NK-92 (cell line): ENCODE data around the gene DRD4.
A peak's percentile ranks its signal among the peaks of the same experiment; 100 is the strongest.

ENCODE experiments used
- DNase-seq: peaks from one replicate; lab custom pipeline; 2025; ENCODE audit not compliant: unreplicated experiment; lab: John Stamatoyannopoulos, UW

Gene DRD4

DNA sequence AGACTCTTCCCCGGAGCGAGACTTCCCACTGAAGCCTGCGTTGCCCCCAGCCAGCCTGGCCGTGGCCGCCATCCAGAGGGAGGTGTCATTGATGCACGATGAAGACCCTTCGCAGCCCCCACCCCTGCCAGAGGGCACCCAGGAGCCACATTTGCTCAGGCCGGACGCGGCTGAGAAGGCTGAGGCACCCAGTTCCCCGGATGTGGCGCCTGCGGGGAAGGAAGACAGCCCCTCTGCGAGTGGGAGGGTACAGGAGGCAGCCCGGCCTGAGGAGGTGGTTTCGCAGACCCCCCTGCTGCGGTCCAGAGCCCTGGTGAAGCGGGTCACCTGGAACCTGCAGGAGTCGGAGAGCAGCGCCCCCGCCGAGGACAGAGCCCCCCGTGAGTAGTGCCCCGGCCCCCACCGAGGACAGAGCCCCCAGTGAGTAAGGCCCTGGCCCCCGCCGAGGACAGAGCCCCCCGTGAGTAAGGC, 27.7 kb upstream of the DRD4 start:
- DNase-seq = no peak

DNA sequence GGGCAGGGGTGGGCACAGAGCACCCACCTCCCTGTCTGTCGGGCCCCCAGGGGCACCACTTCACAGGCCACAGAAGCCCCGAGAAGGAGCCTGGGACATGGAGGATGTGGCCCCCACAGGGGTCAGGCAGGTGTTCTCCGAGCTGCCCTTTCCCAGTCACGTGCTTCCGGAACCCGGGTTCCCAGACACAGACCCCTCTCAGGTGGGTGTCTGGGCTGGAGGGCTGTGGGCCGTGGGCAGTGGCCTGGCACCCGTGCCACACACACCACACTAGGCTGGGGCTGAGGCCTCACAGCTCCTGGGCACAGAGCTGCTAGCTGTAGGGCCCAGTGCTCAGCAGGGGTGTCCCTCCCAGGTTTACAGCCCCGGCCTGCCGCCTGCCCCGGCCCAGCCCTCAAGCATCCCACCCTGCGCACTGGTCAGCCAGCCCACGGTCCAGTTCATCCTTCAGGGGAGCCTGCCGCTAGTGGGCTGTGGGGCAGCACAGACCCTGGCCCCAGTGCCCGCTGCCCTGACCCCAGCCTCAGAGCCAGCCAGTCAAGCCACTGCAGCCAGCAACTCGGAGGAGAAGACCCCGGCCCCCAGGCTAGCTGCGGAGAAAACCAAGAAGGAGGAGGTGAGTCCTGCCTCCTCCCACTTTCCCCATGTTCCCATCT, 26.8 kb upstream of the DRD4 start:
- DNase-seq = no peak

DNA sequence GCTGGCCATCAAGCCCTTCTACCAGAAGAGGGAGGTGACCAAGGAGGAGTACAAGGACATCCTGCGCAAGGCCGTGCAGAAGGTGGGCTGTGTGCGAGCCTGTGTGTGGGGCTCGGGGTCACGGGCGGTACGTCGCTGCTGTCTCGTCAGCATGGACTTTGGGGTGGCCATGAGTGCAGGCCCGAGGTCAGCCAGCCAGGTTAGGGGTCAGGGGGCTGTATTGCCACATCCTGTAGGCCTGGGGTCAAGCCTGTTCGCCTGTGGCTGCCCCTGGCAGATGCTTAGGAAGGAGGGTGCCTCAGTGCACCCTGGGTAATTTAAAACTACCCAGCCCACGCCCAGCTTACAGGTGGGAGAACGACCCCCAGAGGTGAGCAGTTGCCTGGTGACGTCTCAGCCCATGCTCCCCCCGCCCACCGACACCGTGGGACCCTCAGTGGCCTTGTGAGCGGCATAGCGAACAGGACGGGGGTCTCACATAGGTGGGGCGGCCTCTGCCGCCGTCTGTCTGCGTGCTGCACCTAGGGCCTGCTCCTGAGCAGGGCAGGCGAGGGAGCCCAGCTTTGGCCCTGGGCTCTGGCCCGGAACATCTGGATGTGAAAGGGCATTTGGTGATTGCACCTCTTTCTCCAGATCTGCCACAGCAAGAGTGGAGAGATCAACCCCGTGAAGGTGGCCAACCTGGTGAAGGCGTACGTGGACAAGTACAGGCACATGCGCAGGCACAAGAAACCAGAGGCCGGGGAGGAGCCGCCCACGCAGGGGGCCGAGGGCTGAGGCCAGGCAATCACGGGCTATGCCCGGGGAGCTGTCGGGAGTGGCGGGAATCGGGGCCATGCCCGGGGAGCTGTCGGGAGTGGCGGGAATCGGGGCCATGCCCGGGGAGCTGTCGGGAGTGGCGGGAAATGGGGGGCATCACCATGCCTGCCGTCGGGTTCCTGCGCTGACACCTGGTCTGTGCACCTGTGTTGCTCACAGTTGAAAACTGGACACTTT, 25.8 kb upstream of the DRD4 start:
- DNase-seq = no peak

DNA sequence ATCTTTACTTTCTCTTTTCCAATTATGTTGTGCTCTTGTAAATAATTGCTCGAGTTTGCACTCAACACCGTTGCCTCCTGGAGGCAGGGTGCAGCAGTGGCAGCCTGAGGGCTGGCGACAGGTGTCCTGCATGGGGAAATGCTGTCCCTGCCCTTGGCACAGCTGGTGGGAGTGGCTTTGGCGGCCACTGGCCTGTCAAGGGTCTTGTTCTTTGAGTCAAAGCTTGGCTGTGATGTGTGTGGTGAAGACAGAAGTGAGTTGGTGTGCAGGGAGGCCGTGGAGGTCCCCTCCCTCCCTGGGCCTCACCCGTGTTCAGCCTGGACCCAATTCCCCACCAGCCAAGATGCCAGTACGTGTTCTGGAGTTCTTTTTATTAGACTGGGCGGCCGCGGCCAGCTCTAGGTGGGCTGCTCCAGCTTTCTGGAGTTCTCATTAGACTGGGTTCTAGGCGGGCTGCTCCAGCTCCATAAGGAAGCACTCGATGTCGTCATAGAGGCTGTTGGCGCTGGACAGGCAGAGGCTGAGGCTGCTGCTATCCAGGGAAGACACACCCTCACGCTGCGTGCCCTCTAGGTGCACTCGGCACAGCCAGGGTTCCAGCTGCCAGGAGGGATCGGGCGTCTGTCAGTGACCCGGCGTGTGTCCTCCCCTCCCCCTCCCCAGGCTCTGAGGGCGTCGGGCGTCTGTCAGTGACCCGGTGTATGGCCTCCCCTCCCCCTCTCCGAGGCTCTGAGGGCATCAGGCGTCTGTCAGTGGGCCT, 24.7 kb upstream of the DRD4 start:
- DNase-seq = no peak

DNA sequence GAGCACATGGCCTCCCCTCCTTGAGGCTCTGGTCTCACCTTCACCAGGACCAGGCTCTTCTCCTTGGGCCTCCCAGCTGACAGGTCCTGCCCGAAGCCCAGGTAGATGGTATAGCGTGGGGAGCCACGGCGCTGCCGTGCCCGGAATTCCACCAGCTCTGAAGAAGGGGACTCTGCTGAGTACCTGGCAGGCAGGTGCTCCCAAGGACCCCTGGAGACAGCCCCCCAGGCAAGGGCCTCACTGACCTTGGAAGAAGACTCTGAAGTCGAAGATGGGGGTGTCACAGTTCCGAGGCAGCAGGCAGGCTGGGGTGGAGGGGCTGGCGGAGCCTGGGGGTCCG, 24.1 kb upstream of the DRD4 start:
- no peak for DNase-seq

DNA sequence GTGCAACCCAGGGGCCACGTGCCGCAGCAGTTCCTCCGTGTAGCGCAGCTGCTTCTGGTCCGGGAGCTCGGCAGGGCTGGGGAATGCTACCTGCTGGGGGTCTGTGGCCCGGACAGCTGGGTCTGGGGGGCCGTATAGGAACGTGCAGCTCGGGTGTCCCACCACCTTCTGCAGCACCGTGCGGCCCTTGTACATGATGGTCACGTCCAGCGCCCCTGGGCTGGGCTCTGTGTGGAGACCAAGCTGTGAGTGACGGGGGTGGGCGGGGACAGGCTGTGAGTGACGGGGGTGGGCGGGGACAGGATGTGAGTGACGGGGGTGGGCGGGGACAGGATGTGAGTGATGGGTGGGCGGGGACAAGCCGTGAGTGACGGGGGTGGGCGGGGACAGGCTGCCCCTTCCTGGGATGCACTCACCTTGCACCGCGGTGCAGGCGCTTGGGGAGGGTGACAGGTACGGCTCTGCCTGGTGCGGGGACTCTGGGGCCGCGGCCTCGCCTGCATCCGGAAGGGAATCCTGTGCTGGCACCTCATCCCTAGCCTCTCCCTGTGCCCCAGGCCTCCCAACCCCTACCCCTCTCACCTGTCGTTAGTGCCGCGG, 23.6 kb upstream of the DRD4 start:
- peak; percentile 42 for DNase-seq

DNA sequence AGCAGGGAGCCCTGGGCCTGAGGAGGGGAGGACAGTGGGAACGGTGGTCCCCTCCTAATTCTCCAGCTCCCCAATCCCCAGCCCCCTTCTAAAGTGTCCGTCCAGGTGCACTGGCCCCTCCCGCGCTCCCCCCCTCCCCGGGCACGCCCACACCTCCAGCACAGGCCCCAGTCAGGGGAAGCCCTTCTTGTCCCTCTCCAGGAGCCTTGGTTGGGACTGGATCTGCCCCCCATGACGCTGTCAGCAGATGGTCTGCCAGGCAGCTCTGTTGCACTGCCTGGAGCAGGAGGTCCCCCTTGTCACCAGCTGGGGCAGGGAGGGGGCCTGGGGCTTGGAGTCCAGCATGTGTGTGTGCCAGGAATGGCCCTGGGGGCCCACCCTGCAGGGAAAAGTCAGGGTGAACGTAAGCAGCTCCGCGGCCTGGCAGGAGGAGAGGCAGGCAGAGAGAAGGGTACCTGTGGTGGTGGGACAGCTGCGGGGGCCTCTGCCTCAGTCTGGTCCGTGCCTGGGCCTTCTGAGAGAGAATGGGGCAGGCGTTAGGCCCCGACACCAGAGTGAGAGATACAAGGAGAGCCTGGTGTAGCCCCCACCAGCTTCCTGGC, 22.9 kb upstream of the DRD4 start:
- DNase-seq = no peak

DNA sequence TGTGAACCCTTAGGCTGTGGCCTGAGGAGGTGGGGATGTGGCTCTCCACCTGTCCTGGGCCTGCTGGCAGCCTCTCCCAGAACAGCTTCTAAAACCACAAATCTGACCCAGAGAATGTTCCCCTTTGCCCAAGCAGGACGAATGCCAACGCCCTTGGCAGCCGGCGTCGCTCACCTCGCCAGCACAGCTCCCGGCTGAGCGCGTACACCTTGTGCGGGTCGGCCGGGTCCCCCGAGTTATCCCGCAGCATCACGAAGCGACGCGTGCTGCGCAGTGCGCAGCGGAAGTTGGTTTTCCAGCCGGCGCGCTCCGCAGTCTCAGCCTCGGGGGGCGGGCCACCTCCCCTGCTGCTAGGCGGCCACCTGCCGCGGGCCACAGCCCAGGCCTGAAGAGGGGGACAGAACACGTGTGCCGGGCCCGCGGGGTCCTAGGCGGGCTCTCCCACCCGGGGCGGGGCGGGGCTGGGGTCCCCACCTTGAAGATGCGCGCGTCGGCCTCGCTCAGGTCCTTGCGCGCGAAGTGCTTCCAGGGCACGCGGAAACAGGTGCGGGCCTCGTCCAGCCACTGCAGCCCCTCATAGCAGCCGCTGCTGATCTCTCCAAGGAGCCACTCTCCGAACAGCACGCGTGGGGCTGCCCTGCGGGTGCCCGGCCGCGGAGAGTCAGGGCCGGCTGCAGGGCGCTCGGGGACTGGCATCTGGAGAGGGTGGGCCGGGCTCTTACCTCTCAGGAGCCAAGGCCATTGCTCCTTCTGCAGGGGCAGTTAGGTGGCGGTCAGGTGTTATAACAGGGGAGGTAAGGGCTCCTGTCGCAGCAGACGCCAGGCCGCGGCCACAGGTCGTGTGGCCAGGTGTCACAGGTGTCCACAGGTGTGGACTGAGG, 22.2 kb upstream of the DRD4 start:
- DNase-seq = no peak

DNA sequence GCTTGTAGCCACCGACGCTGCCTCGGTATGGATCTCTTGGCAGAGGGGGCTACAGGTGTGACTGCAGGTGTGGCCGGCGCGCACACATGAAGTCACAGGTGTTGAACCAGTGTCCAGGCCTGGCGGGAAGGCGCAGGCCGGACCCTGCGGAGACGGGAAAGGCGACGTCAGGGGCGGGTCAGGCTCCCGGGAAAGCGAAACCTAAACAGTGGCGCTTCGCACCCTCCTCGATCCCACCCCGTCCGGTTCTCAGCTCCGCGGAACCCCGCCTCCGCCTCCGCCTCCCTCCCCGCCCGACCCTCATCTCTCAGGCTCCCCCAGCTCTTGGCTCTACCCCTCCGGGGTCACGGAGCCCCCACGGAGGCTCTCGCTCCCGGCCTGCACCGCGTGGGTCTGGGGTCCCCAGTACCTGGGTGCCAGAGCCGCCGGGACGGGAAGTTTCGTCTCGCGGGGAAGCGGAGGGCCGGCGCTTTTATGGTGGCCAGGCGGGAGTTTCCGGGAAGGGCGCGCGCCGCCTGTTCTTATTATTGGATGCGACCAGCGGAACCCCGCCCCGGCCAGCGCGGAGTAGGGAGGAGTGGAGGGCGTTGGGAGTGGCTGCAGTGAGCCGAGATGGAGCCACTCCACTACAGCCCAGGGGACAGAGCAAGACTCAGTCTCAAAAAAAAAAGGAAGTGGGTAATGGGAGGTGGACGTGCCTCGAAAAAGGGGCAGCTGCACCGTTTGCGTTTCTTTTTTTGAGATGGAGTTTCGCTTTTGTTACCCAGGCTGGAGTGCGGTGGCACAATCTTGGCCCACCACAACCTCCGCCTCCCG, 21.4 kb upstream of the DRD4 start, which contains the start of gene IRF7:
Gene IRF7, minus strand, starts transcription at position 447 of the 816 bp plus-strand sequence. CDS start 586 bp downstream, outside the sequence.
- peak; percentile 20 for DNase-seq

DNA sequence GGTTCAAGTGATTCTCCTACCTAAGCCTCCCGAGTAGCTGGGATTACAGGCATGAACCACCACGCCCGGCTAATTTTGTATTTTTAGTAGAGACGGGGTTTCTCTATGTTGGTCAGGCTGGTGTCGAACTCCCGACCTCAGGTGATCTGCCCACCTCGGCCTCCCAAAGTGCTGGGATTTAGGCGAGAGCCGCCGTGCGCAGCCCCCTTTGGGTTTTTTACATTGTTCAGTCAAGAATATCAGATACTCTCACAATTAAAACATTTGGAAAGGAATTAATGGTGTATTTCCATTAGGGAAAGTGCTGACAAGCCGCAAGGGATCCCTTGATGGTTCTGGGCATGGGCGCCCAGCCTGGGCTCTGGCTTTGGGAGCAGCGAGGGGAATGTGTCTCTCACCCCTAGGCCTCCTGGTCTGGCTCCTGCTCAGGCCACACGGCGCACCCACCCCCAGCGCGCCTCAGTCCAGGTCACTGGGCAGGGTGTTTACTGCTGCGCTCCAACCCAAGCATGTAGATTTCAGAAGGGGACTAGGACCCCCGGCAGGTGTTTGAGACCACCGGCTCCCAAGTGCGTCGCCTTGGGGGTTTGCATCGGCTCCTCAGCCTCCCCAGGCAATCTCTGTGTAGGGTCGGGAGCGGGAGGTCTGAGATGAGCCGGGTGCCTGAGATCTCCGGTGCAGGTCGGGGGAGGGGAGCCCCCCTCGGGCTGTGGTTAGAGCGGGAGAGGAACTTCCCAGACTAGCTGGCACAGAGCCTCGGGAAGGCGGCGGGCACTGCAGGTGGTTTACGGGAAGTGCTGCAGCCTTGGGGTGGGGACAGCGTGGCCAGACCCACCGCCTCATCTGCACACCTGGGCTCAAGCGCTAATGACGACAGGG, 20.5 kb upstream of the DRD4 start:
- no peak for DNase-seq

DNA sequence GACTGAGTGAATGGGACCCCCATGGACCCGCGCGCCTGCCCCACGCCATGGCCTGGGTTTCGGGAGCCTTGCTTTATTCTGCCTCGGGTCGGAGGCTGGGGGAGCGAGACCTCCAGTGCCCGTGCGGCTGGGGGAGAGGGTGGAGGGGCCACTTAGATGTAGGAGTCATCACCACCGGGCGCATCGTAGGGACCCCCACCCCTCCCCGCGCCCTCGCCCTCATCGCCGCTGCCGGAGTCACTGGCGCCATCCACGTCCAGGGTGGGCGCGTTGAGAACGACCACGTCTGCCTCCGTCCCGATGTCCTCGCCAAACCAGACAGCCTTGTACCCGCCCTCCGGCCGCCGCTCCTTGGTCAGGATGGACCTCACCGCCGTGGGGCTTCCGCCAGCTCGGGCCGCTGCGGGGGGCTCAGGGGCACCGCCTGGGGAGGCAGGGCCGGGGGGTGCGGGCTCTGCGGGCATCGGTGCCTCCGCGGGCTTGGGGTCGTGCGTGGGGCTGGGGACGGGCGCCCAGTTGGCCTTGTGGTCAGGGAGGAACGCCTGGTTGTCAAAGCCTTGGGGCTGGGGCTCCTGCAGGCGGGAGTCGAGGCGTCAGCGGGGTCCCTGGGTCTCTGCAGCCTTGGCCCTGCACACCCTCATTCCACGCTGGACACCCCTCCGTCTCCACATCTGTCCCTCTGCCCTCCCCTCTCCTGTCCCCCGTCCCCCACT, 19.7 kb upstream of the DRD4 start:
- DNase-seq = no peak

DNA sequence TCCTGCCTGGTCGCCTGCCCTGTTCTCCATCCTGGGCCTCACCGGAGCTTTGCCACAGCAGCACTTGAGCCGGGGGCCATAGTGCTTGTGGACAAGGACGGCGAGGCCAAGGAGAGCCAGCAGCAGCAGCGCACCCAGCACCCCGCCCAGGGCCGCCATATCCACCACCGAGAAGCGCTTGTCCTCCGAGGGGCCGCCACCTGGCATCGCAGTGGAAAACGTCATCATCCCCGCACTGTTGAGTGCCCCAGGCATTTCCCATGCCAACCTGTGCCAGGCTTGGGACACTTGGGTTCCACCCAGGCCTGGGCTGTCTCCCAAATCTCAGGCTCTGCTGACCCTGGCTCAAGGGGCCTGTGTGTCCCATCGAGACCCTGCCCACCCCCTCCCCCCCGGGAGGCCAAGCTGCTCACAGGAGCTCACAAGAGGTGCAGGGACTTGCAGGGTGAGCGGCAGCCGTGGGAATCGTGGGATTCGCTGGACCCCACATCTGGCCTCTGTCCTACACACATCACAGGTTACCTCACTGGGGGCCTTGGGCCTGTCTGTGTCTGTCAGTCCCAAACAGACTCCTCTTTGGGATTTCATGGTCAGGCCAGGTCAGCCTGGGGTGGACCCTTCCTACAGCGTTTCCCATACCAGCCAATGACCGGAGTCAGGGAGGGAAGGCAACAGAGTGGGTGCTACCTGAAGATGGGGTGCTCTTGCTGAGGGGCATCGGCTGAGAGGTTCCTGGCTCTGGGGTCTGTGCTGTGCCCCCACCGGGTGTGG, 19.0 kb upstream of the DRD4 start:
- no peak for DNase-seq

DNA sequence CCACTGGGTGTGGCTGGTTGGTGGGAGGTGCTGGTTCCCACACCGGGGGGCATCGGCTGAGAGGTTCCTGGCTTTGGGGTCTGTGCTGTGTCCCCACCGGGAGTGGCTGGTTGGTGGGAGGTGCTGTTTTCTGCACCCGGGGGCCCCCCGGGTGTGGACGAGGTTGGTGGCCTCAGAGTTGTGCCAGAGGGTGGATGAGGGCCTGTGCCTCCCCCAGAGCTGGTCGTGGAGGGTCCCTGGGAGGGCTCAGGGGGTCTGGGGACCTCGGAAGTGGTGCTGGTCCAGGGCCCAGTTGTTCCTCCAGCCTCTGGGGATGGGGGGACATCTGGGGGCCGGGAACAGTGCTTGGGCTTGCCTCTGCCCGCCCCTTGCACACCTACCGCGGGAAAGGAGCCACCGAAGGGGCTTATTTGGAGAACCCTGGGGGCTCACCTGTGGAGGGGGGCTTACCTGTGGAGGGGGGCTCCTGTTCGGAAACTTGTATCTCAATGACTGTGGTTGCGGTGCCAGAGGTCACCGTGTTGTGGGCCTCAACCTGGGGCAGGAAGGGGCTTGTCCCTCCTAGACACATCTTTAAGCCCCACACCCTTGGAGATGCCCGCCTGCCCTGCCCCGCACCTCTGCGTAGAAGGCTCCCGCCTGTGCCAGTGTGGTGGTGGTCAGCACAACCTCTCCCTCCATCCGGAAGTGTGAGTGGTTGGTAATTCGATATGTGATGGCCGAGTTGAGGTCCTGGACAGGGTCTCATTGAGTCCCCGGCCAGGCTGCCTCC, 18.0 kb upstream of the DRD4 start:
- no peak for DNase-seq

DNA sequence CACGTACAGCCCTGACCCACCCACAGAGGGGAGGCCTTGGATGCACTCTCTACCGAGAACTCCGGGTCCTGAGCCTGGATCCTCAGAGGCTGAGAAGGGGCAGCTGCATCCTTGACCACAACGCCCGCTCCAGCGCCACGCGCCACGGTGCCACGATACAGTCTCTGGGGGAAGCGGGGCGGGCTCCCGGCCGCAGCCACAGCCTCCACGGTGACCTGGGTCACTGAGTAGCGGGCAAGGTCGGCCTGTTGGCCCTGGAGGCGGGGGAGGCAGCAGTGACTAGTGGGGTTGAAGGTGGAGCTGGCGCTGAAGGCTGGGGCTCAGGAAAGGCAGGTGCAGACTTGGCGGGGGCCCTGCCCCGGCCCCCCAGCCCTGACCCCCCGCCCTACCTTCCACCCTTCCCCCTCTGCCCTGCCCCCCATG, 17.4 kb upstream of the DRD4 start:
- DNase-seq = no peak

DNA sequence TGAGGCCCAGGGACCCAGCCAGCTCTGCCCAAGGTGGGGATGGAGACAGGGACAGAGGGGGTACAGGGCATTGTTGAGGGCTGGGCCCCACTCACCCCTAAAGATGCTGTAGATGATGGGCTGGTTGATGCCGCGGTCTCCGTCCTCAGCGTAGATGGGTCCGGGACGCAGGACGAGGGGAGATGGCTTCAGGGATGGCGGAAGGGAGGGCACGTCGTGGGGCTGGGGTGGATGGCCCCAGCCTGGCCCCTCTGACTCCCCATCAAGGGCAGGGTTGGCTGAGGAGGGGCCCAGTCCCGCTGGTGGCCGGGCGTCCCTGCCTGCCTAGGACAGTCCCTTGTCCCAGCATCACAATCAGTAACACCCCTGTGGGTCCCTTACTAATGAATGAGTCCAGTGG, 16.9 kb upstream of the DRD4 start:
- no peak for DNase-seq
